Endothelial cell of umbilical vein (primary cell): Measurements from ENCODE around the gene PRAC2.

Experiments
- EZH2 ChIP-seq: IDR thresholded peaks from 2 replicates; pipeline ENCODE4 v1.6.1; 2012; ENCODE audit warnings: borderline replicate concordance, low read depth, mild to moderate bottlenecking, moderate library complexity, low read length, inconsistent platforms; ENCODE audit not compliant: severe bottlenecking
- FOS ChIP-seq: IDR thresholded peaks from 2 replicates; pipeline ENCODE4 v1.6.1; 2011; ENCODE audit warnings: mild to moderate bottlenecking, low read length, moderate library complexity, borderline replicate concordance; ENCODE audit not compliant: insufficient read depth
- POLR2A ChIP-seq: IDR thresholded peaks from 2 replicates; pipeline ENCODE4 v1.6.1; 2012; ENCODE audit warnings: low read depth, mild to moderate bottlenecking, control low read depth, low read length
- POLR2AphosphoS5 ChIP-seq: IDR thresholded peaks from 2 replicates; pipeline ENCODE4 v1.6.1; 2012; ENCODE audit warnings: low read depth, mild to moderate bottlenecking, control low read depth, low read length, moderate library complexity; ENCODE audit not compliant: insufficient read depth
- TF ChIP-seq, protein P1 (sequence below), 2 donors: IDR thresholded peaks; 1 replicate in 1 of 2; 2 replicates in 1 of 2; pipeline ENCODE4 v1.5.1; 2011; ENCODE audit warnings: low read length in 2 of 2, mild to moderate bottlenecking in 2 of 2, moderate library complexity in 2 of 2, control low read depth in 1 of 2, inconsistent platforms in 1 of 2, low read depth in 1 of 2; ENCODE audit not compliant: insufficient read depth in 1 of 2; ENCODE audit errors: extremely low read depth in 1 of 2

DNA sequence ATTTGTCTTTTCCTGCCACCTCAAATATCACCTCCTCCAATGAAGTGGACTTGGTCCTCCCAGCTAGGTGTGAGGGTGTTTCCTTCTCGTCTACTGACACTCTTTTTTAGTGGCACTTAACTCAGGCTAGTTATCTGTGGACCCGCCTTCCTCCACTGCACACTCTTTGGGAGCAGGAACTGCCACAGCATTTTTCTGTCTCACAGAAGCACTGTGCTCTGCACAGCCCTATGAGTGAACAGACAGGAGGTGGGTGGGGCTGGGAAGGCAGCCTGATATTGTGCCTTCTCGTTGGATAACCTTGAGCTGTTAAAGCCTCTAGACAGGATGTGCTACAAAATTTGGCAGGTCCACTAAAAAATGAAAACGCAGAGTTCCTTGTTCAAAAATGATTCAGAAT is 37.4 kb downstream of the PRAC2 start:
- TF ChIP-seq, protein P1, sequence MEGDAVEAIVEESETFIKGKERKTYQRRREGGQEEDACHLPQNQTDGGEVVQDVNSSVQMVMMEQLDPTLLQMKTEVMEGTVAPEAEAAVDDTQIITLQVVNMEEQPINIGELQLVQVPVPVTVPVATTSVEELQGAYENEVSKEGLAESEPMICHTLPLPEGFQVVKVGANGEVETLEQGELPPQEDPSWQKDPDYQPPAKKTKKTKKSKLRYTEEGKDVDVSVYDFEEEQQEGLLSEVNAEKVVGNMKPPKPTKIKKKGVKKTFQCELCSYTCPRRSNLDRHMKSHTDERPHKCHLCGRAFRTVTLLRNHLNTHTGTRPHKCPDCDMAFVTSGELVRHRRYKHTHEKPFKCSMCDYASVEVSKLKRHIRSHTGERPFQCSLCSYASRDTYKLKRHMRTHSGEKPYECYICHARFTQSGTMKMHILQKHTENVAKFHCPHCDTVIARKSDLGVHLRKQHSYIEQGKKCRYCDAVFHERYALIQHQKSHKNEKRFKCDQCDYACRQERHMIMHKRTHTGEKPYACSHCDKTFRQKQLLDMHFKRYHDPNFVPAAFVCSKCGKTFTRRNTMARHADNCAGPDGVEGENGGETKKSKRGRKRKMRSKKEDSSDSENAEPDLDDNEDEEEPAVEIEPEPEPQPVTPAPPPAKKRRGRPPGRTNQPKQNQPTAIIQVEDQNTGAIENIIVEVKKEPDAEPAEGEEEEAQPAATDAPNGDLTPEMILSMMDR (IDR thresholded peaks at IDR 0.05; ENCODE audit: extremely low read depth in 1 of 2, insufficient read depth in 1 of 2, low read depth in 1 of 2, low read length in 2 of 2), result no peak
- TF ChIP-seq POLR2AphosphoS5 (no peak), EZH2 (no peak), POLR2A (no peak), FOS (no peak)
